ENCODE measurements around the gene KIF3B.
"Not testable (repeated sequence)": the region's sequence is repeated elsewhere in the genome, so short reads cannot be mapped to it uniquely, and the experiment has no call there.

The KIF3B gene

DNA sequence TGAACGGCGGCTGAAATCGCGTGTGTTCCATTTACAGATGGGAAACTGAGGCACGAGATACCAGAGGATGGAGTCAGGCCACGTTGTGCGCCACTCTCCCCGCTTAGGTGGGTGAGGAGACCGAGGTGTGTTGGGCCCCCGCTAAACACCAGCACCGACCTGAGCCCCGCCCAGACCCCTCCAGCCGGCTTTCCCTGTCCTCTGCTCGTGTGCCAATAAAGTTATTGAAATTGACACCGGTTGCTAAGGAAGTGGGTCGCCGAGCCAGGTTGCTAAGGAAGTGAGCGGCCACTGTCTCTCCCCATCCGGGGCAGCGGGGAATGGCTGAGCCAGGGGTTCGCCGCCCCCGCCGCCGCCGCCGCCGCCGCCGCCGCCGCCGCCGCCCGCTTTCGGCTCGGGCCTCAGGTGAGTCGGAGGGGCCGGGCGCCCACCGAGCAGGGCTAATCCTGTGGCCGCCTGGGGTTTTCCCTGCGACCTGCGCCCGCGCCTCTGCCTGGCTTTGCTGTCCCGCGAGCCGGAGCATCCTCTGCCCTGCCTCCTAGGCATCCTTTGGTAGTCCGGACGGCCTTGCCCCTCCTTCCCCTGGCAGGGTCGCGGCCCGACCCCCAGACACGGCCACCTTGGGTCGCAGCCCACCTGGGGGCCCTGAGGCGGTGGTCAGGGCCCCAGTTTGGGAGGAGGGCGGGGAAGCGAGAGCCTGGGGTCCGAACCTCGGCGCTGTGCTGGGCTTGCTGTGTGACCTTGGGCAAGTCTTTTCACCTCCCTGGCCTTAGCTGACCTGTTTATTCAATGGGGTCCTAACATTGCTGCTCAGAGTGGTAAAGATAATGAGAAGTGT, at the start of gene KIF3B:
Gene KIF3B (plus strand): TSS at position 291 of the 838 bp plus-strand sequence. CDS start 32,127 bp downstream, outside the sequence.
- peak; percentile 97 for DNase-seq

DNA sequence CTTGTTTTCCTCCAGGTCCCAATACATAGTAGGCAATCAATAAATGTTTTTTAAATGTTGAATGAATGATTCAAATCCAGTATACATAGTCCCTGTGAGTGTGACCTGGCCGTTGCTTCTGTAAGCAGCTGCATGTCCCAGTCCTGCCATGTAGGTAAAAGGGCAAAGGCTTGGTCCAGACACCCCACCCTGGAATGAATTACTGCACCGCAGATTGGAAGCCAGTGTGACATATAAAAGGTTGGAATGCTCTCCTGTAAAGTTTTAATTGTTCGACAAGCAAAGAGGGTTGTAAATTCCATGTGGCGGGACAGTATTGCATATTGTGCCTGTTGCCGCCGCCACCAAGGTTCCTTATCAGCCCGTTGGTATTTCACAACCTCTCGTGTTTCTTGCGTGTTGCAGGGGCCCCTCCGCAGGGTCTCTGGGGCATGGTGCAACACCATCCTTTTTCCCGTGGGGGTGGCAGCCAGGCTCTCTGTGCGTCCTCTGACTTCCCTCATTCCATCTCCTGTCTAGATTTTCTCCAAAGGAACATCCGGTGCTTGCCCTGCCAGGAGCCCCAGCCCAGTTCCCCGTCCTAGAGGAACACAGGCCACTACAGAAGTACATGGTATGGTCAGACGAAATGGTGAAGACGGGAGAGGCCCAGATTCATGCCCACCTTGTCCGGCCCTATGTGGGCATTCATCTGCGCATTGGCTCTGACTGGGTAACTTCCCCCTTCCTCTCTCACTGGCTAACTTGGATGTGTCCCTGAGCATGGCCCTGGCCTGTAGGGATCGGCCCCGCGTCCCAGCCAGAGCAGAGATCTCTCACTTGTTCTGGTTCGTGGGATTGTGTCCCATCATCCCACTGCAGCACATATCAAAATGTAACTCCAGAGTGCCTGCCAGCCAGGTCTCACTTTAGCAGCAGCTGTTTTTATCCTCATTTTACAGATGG, 49.4 kb upstream of the KIF3B start:
- no peak for DNase-seq

DNA sequence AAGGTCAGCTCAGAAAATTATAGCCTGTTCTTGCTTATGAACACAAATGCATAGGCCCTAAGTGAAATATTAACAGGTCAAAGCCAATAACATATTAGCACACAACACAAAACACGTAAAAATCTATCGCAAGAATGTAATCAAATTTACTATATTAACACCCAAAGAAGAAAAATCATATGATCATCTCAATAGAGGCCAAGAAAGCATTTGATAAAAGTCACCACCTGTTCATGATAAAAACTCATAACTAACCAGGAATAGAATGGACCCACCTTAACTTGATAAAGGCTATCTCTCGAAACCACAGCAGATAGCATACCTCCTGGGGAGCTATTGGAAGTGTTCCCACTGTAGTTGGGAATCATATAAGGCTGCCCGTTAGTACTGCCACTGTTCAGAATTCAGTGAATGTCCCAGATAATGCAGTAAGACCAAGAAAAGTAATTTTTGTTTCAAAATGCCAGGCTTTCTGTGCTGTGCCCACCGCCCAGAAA, 48.2 kb upstream of the KIF3B start:
- no peak for DNase-seq

DNA sequence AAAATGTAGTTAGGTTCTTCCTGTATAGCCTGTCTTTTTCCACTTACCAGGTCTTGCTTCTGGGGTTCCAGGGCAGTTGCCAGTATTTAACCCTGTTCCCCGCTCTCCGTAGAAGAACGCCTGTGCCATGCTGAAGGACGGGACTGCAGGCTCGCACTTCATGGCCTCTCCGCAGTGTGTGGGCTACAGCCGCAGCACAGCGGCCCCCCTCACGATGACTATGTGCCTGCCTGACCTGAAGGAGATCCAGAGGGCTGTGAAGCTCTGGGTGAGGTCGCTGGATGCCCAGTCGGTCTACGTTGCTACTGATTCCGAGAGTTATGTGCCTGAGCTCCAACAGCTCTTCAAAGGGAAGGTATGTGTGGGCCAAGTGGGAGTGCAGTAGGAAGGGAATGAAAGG, 46.7 kb upstream of the KIF3B start:
- DNase-seq = no peak

DNA sequence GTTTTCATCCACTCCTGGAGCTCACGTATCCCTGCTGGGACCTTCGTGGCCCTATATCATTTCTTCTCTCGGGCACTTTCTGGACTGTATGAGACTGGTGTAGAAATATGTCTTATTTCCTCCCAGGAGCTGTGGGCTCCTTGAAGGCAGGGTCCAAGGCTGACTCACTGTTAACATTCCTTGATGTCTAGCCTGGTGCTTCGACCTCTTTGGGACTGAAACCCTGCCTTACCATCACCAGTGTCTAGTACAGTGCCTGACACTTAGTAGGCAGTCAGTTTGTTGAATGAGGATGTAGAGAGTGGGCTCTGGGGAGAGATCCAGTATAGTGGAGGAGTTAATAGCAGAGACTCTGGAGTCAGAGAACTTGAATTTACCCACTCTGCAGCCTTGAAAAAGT, 46.2 kb upstream of the KIF3B start:
- no peak for DNase-seq

DNA sequence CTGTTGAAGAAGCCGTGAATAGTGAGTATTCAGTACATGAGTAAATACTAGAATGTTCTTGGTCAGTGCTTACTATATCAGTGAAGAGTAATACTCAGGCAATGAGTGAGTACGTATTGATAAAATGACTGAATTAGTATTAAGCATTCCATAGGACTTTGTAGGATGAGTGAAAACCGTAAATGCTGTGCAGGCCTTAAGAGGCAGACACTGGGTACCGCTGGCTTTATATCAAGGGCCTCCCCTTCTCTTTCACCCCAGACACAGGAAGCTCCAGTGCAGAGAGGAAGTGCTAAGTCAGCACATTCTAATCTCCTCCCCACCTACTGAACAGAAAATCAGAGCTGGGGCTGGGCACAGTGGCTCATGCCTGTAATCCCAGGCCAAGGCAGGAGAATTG, 45.6 kb upstream of the KIF3B start:
- no peak for DNase-seq

DNA sequence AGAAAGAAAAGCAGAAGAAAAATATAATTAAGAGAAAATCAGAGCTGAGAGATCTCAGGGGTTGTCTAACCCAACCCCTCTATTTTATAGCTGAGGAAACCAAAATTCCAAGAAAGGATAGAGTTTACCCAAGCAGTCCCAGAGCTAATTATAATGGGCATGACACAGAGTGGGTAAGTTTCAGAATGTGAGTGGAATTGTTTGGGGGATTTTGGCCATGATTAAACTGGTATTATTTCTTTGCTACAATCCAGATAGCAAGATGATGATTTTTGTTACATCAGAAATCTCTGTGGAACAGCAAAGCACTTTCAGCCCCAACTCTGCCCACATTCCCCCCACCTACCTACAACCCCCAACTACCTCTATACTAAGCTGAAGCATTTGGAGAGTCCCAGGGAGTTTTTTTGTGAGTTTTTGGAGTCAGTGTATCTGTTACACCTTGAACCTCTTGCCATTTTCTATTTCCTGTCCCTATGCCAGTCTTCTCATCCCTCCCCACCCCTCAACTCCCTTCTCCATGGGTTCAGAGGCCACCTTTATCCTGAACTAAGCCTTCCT, 45.0 kb upstream of the KIF3B start:
- DNase-seq = no peak

DNA sequence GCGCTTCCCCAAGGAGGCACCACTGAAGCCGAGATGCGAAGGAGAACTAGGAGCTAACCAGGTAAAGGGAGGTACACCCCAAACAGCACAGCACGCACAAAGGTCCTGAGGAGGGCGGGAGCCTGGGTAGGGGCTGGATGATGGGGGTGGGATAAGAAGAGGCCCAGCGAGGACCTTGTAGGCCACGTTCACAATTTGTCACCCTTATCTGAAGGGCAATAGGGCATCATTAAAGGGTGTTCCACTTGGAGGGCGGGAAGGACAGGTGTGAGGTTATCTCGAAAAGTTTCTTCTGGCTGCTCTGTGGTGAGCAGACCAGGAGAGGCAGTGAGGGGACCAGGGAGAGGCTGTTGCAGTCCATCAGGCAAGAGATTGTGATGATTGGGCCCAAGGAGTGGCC, 44.2 kb upstream of the KIF3B start:
- no peak for DNase-seq

DNA sequence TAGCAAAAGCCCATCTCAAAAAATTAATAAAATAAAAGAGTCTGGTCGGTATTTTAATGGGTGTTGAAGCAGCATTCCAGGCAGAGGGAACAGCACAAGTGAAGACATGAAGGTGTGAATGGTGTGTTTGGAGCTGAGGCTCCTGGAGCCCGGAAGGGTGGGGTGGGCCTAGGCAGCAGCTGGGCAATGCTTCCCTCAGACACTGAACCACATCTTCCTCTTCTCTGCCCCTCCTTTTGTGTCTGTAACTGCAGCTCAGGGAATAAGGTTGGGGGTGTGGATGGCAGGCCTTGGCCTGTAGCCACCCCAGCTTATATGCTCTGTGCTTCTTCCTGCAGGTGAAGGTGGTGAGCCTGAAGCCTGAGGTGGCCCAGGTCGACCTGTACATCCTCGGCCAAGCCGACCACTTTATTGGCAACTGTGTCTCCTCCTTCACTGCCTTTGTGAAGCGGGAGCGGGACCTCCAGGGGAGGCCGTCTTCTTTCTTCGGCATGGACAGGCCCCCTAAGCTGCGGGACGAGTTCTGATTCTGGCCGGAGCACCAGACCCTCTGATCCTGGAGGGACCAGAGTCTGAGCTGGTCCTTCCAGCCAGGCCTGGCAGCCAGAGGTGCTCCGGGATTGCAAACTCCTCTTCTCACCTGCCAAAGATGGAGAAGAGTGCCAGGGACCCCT, 43.2 kb upstream of the KIF3B start:
- no peak for DNase-seq

DNA sequence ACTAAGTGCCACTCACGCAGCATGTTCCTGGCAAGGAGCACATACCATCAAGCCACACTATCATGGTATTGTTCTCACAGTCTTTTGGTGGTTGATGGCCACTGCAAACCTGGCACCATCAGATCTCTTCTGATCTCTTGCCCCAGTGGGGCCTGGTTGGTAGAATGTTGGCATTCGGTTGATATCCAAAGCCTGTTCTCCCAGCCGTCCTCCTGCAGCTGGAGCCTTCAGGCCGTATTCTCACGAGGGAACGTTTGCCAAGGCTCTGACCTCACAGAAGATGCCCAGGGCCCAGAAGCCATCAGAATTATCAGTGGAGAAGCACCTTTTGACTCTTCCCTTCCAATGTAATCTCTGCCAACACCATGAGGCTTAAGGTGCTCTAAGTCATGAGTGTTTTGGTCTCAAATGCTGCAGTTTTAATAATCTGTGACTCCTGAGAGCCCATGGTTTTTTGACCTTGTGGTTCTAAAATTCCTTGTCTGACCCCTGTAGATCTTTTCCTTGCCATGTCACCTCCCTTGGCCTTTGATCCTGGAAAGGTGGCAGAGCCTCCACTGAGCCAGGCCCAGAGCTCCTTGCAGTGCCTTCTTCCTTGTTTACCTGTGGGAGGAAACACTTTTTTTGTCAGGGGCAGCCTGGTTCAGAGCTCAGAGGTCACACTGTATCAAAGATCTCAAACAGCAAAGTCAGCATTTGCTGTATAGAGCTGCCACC, 42.0 kb upstream of the KIF3B start:
- no peak for DNase-seq

DNA sequence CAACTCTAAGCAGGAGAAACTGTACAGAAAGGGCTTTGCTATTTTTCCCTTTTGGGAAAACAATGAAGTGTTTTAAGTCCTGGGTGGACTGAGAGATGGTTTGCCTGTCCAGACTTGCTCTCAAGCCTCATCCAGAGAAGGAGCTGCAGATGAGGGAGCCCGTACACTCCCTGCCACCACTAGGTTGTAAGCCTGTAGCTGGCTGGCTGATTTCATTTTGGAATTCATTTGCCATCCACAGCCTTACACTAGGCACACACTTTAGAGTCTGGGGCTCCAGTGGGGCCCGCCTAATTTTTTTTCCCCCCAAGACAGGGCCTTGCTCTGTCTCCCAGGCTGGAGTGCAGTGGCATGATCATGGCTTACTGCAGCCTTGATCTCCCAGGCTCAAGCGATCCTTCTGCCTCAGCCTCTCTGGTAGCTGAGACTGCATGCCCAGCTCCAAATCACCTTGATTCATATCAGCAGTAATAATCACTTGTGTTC, 41.4 kb upstream of the KIF3B start:
- DNase-seq = no peak

DNA sequence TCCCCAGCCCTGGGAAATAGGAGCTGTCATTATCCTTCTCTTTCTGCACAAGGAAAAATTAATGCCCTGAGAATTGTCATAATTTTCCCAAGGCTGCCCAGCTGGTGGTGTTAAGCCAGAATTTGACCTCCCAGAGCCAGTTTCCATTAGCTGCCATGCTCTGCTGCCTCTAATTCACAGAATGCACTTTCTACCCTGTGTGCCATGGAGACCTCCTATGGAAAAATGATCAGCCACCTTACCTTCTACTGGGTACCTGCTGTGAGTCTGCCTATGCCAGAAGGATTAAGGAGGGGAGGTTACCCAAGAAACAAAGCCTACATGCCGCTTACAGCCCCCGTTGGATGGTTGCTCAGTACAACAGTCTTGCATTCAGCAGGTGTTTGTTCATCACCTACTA, 40.6 kb upstream of the KIF3B start:
- no peak for DNase-seq

DNA sequence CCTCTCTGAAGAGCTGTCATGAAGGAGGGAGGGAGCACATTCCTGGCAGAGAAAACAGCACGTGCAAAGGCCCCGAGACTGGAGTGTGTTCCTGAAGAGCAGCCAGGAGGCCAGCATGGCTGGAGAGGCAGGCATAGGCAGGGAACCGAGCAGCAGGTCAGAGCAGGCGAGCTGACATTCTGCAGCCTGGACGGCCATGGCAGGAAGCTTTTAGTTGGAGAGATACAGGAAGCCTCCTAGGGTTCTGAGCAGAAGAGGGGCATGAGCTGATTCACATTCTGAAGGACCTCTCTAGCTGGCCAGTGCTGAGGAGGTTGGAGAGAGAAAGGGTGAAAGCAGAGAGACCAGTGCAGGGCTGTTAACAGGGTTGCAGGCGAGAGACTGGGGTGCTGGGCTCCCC, 40.0 kb upstream of the KIF3B start:
- DNase-seq = no peak

DNA sequence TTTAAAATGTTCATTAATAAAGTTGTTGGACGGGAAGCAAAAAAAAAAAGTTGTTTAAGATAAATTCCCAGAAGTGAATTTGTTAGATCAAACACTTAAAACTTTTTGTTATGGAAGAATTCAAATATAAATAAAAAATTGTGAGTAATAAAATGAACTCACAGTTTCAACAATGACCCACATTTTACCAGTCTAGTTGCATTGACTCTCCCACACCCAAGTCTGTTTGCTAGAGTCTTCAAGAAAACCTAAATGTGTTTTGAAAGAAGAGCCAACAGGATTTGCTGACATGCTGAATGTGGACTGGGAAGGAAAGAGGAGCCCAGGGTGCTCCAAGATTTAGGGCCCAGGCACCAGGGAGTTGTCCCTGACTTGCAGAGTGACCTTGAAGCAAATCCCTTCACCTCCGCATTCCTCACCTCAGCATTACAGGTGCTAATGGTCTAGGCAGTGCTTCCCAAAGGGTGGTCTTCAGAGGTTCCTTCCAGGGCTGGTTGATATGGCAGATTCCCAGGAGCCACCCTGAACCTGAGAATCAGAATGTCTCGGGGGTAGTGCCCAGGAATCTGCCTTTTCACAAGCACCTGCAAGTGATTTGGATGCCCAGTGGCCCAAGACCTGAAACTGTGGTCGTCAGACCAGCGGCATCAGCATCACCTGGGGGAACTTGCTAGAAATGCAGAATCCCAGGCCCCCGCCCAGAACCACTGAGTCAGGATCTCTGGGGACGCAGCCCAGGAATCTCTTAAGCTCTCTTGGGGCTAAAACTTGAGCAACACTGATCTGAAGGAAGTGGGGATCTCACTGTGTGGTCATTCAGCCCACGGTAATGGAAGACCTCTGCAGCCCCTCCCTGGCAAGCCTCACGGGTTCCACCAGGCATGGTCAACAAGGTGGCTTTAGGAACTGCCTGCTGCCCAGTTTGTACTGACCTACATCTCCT, 38.7 kb upstream of the KIF3B start:
- no peak for DNase-seq

DNA sequence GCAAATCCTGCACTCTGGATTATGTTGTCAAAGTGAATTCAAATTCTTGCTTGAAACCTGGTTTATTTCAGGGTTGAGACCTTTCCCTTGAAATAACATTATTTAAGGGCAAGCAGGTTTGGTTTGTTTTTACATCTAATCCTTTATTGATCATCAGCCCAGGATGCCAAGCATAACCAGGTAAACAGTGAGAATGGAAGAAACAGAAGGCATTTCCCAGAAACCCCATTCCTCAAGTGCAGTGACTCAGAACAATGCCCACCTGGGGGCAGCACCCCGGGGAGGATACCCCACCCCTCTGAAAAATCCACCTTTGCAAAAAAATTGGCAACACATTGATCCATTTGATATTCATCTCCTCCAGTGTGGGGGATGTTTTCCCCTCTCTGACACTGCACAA, 37.2 kb upstream of the KIF3B start:
- DNase-seq = no peak

DNA sequence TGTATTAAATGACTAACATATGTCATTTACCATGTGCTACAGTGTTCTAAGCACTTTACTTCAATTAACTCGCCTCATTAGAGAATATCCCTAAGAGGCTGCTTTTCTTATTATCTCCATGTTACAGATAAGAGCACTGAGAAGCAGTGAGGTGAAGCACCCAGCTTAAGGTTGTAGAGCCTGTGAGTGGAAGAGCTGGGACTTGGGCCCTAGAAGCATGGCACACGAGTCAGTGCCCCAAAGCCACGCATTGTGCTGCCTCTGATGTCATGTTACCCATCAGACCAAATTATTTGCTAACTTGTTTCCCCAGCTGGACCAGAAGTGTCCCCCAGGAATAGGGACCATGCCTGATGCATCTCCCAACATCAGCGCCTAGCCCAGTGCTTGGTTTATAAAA, 35.6 kb upstream of the KIF3B start:
- no peak for DNase-seq

DNA sequence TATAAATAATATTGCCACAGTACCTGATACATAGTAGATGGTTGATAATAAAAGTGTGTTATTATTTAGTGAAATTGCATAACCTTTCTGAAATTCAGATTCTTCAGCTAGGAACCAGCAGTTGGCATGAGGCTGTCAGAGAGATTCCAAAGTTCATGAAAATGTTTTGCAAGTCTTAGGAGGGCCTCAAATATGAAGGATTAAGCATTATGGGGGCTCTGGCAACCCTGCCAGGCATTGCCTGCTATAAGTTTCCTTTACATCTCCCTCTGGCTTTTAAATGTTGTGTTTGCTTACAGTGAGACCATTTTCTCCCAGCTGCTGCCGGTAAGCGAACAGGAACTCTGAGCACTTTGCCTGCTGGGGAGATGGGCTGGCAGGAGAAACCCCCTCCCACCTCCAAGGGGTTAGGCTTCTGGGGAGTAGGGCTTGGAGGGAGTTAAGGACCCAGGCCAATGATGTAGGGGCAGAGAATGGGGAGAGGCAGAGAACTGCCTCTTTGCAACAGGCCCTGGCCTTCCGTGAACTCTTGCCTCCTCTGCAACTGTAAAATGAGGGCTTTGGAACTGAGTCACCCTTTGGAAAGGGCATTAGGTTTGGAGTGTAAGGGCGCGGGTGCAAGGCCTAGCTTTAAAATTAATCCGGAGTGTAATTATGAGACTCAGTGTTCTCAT, 33.2 kb upstream of the KIF3B start:
- DNase-seq = no peak

DNA sequence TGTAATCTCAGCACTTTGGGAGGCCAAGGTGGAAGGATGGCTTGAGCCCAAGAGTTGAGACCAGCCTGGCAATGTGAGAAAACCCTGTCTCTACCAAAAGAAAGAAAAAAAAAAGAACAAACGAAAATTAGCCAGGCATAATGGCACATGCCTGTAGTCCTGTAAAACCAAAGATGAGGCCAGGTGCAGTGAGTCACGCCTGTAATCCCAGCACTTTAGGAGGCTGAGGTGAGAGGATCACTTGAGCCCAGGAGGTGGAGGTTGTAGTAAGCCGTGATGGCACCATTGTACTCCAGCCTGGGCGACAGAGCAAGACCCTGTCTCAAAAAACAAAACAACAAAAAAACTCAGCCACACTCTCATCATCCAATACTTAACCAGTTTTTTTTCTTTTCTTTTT, 32.5 kb upstream of the KIF3B start:
- no peak for DNase-seq

DNA sequence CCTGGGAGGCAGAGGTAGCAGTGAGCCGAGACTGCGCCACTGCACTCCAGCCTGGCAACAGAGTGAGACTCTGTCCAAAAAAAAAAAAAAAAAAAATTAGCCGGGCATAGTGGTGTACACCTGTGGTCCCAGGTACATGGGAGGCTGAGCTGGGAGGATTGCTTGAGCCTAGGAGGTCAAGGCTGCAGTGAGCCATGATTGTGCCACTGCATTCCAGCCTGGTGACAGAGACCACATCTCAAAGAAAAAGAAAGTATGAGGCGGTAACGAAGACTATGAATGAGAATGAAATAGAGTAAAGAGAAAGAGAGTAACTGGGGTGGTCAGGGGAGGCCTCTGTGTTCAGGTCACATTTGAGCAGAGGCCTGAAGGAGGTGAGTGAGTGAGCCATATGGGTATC, 31.2 kb upstream of the KIF3B start:
- not testable (repeated sequence) for DNase-seq

DNA sequence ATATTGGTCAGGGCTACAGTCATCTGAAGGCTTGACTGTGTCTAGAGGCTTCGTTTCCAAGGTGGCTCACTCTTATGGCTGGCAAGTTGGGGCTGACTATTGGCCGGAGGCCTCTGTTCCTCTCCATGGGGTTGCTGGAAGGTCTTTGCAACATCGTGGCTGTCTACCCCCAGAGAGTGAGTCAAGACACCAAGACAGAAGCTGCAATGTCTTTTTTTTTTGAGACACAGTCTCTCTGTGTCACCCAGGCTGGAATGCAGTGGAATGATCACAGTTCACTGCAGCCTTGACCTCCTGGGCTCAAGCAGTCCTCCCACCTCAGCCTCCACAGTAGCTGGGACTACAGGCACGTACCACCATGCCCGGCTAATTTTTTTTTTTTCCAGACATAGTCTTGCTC, 29.4 kb upstream of the KIF3B start:
- no peak for DNase-seq

Data from 8988T (cell line).